Measurements from ENCODE around the gene SAMMSON. TPM values are rescaled to one million over a fixed set of nuclear protein-coding genes. Genes with fewer than 3 reads are reported as not detected.

Gene SAMMSON
- total and polyA plus RNA-seq, 2 of the 4 experiments (the other 2 are of a cell fraction), result not detected

- H3K36me3 ChIP-seq (ENCODE audit: control insufficient read depth, insufficient read depth, low read length), result no peaks in the 10 kb centered on the region
- no peaks in the 10 kb centered on the region for H3K4me1 ChIP-seq (ENCODE audit: control insufficient read depth, insufficient read depth, low read length)
- H3K4ac ChIP-seq (ENCODE audit: low read depth, low read length), result no peak overlapping the region
- H3K79me1 ChIP-seq (ENCODE audit: low read depth in 1 of 2, low read length in 2 of 2), result no peaks in the 10 kb centered on the region
- H3K18ac ChIP-seq (ENCODE audit: low read depth, low read length), result no peak overlapping the region
- H3K56ac ChIP-seq (ENCODE audit: extremely low read depth, insufficient read depth, low read length), result no peak overlapping the region
- H3K27ac ChIP-seq (ENCODE audit: insufficient read depth, low read length), result no peak overlapping the region
- TF ChIP-seq CEBPB (IDR thresholded peaks at IDR 0.05; ENCODE audit: low read depth, low read length), result no peak
- TF ChIP-seq CHD1 (IDR thresholded peaks at IDR 0.05; ENCODE audit: low read depth, low read length), result no peak
- TF ChIP-seq MXI1 (IDR thresholded peaks at IDR 0.05; ENCODE audit: borderline replicate concordance, low read depth, low read length), result no peak
- no peak for TF ChIP-seq BHLHE40 (IDR thresholded peaks at IDR 0.05; ENCODE audit: low read depth, low read length)
- TF ChIP-seq ELK1 (IDR thresholded peaks at IDR 0.05; ENCODE audit: borderline replicate concordance, low read depth, low read length), result no peak
- no peak for TF ChIP-seq NFE2L2 (IDR thresholded peaks at IDR 0.05; ENCODE audit: low read depth, low read length)
- no peak for TF ChIP-seq POLR2A (IDR thresholded peaks at IDR 0.05; ENCODE audit: low read depth, low read length)
- TF ChIP-seq RFX5 (IDR thresholded peaks at IDR 0.05; ENCODE audit: low read depth, low read length), result no peak
- no peak for TF ChIP-seq RCOR1 (IDR thresholded peaks at IDR 0.05; ENCODE audit: insufficient replicate concordance, low read length)
- no peak for TF ChIP-seq MAZ (IDR thresholded peaks at IDR 0.05; ENCODE audit: borderline replicate concordance, low read depth, low read length)
- no peak for TF ChIP-seq RAD21 (IDR thresholded peaks at IDR 0.05; ENCODE audit: low read length)
- TF ChIP-seq MAFK (IDR thresholded peaks at IDR 0.05; ENCODE audit: low read depth, low read length), result no peak
- TF ChIP-seq SMC3 (IDR thresholded peaks at IDR 0.05; ENCODE audit: low read depth, low read length), result no peak
- no peak for TF ChIP-seq CTCF (conservative IDR thresholded peaks at IDR 0.05; ENCODE audit: low read depth, low read length)
- TF ChIP-seq USF2 (IDR thresholded peaks at IDR 0.05; ENCODE audit: low read depth, low read length), result no peak
- no peak for TF ChIP-seq FOS (IDR thresholded peaks at IDR 0.05; ENCODE audit: low read depth, low read length)
- no peak overlapping the region for H2AK9ac ChIP-seq (replicated peaks; ENCODE audit: low read depth, low read length, poor library complexity)
- H4K5ac ChIP-seq (ENCODE audit: low read depth, low read length), result no peak overlapping the region
- in situ Hi-C loops (cut with MboI; ENCODE audit: low sequenced_read_pairs) (loop anchor here (25.0 kb wide), 1 partner anchor 1601 kb away; no protein-coding TSS in a partner anchor), intact Hi-C loops (cut with micrococcal nuclease) (loop anchor here (10.0 kb wide), 1 partner anchor 1244 kb away; no protein-coding TSS in a partner anchor), dilution Hi-C loops (cut with HindIII; ENCODE audit: low sequenced_read_pairs, unreplicated experiment) (no loop called here)
- no peak overlapping the region for H2BK5ac ChIP-seq (ENCODE audit: low read depth, low read length, poor library complexity, severe bottlenecking)
- ATAC-seq (ENCODE audit: low read depth) (no peak), DNase-seq (no peak)
- H4K20me1 ChIP-seq (ENCODE audit: insufficient read depth, low read length), result no peaks in the 10 kb centered on the region
- H2BK15ac ChIP-seq (ENCODE audit: low read depth, low read length), result no peak overlapping the region
- no peak overlapping the region for H2BK120ac ChIP-seq (ENCODE audit: low read depth, low read length)
- H3K9me1 ChIP-seq (ENCODE audit: insufficient read depth, low read length), result no peaks in the 10 kb centered on the region
- ChIA-PET CTCF (interaction anchor here (0.5 kb wide), 1 partner anchor 10 kb away, joined by 3 read pairs; no protein-coding TSS in a partner anchor), POLR2A (ENCODE audit: unreplicated experiment) (no interaction called here)
- H4K8ac ChIP-seq (ENCODE audit: low read depth in 2 of 2, low read length in 2 of 2), result no peak overlapping the region
- H3K27me3 ChIP-seq (ENCODE audit: control insufficient read depth, insufficient read depth, low read length), result peaks cover 19% of the 10 kb centered on the region
- H3K9me3 ChIP-seq (ENCODE audit: control insufficient read depth, insufficient read depth, low read length), result no peaks in the 10 kb centered on the region
- BruUV-seq (replicated peaks), result no TSS peak
- H2AFZ ChIP-seq (replicated peaks; ENCODE audit: low read length, poor library complexity), result no peak overlapping the region
- no peak overlapping the region for H2BK20ac ChIP-seq (ENCODE audit: low read depth, low read length)
- 83% methylated on average over 2 of the region's 5 CpGs; no CpG with 5 or more reads in 1 of the 2 experiments for WGBS, 2 experiments (ENCODE audit: extremely low coverage in 2 of 2, insufficient read length in 1 of 2)
- H3K4me2 ChIP-seq (ENCODE audit: low read depth, low read length), result no peak overlapping the region
- no peak overlapping the region for H2AK5ac ChIP-seq (ENCODE audit: low read depth, low read length)
- H3K14ac ChIP-seq (replicated peaks; ENCODE audit: low read depth, low read length), result no peak overlapping the region
- H3K23ac ChIP-seq (ENCODE audit: low read depth, low read length), result no peak overlapping the region
- no peak overlapping the region for H3K4me3 ChIP-seq (ENCODE audit: insufficient read depth, low read depth, low read length)
- no peak overlapping the region for H4K91ac ChIP-seq (ENCODE audit: insufficient read depth, low read depth, low read length)
- H3K9ac ChIP-seq (ENCODE audit: low read depth, low read length), result no peak overlapping the region
These were observed 61.6 kb downstream of the SAMMSON start for GRCh38 chr3:70061096-70061495.
